HG03060 (cell line): ENCODE data around the gene GXYLT2.

Experiments used
- ATAC-seq: cut with Tn5 transposase; IDR thresholded peaks from one replicate; pipeline ENCODE4 v1.9.1; 2021; ENCODE audit warnings: low read depth, moderate number of reproducible peaks; ENCODE audit not compliant: unreplicated experiment

GXYLT2 gene, protein sequence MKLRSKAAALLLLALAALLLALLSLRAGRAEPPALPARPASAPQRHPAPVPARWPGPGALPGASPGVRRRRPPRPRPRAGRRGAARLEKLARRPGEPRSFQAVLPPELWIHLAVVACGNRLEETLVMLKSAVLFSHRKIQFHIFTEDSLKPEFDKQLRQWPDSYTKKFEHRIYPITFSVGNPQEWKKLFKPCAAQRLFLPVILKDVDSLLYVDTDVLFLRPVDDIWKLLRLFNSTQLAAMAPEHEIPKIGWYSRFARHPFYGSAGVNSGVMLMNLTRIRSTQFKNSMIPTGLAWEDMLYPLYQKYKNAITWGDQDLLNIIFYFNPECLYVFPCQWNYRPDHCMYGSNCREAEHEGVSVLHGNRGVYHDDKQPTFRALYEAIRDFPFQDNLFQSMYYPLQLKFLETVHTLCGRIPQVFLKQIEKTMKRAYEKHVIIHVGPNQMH

GRCh38 chr3:72887705-72888545, at the start of gene GXYLT2:
TSS of gene GXYLT2 (plus strand) at chr3:72888046. CDS start at chr3:72888234, 188 bp downstream.
- ATAC-seq = no peak

DNA sequence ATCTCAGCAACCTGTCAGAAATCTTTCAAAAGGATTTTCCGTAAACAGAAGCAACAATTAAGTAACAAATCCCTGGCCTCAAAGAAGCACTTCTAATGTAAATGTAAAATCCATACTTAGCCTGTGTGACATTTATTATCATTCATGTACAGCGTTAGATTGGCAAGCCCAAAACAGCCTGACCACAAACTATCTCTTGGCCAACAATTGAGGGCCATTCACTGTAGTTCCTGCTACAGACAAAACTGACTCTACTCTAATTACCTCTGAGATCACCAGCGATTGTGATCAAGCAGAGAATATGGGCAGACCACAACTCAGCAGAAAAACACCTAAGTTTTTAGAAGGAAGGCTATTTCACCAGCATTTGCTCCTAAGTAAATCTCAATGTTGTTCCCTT, 48.8 kb upstream of the GXYLT2 start:
- ATAC-seq = no peak

DNA sequence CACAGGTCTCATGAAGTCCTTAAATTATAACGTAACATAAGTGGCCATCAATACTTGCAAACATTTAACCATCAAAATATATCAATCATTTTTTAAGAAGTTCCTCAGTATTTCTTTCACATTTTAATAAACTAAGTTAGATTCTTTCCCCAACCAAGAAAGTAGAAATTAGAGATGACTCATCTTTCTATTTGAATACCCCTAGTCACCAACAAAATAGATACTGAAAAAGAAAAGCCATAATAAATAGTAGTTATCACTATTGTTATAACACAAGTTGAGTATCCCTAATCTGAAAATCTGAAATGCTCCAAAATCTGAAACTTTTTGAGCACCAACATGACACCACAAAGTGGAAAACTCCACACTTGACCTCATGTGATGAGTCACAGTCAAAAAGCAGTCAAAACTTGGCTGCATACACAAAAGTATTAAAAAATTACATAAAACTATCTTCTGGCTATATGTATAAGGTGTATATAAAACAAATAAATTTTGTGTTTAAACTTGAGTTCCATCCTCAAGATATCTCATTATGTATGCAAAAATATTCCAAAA, 43.3 kb upstream of the GXYLT2 start:
- ATAC-seq = no peak

- no peak for ATAC-seq
These were observed 41.7 kb upstream of the GXYLT2 start for GRCh38 chr3:72846166-72846565.

DNA sequence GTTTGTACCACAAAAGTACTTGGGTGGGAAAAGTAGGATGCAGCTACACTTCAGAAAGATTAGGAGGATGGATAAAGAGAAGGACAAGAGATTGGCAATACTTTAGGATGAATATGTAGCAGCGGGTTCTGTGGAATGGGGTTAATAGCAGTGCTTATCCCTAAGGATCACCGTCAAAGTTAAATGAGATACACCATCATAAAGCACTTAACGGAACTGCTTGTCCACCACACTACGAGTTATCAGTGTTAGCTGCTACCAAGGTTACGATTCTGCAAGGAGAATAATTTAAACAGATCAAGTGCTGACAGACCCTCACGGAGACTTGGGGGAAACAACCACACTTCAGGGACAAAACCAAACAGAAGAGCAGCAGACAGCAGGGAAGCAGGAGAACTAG, 40.6 kb upstream of the GXYLT2 start:
- ATAC-seq = no peak

- peak; percentile 72 for ATAC-seq
These were observed 39.8 kb upstream of the GXYLT2 start, which contains the start of gene SHQ1 for GRCh38 chr3:72847751-72848702. TSS of gene SHQ1 (minus strand) at chr3:72848445. CDS start at chr3:72848340, 105 bp downstream.

- ATAC-seq = peak; percentile 30
These were observed 39.2 kb upstream of the GXYLT2 start for GRCh38 chr3:72848703-72849081.

GRCh38 chr3:72855001-72855400, 32.8 kb upstream of the GXYLT2 start:
- no peak for ATAC-seq

GRCh38 chr3:72860053-72860452, 27.8 kb upstream of the GXYLT2 start:
- no peak for ATAC-seq

GRCh38 chr3:72860846-72861245, 27.0 kb upstream of the GXYLT2 start:
- no peak for ATAC-seq

DNA sequence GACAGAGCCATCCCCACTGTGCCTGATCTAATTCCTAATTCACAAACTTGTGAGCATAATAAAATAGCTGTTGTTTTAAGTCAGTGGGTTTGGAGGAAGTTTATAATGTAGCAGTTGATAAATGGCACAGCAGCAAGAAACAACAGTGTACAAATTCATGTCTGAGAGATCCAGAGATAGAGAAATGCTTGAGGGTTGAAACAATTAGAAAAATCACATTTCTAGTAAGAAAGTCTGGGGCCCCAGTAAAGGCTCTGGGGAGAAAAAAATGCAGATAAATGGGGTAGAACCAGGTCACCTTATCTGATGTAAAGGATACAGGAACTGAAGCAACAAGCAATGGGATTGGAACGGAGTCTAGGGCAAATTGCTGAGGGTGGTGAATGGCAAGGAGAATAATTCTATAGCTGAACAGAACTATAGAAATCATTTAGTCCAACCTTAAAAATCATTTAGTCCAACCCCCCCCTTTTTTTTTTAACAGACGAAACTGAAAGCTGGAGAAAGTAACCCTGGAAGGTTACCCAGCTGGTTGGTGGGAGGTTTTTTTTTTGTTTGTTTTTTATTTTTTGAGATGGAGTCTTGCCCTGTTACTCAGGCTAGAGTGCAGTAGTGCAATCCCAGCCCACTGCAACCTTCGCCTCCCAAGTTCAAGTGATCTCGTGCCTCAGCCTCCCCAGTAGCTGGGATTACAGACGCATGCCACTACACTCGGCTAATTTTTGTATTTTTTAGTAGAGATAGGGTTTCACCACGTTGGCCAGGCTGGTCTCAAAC, 25.3 kb upstream of the GXYLT2 start:
- no peak for ATAC-seq

DNA sequence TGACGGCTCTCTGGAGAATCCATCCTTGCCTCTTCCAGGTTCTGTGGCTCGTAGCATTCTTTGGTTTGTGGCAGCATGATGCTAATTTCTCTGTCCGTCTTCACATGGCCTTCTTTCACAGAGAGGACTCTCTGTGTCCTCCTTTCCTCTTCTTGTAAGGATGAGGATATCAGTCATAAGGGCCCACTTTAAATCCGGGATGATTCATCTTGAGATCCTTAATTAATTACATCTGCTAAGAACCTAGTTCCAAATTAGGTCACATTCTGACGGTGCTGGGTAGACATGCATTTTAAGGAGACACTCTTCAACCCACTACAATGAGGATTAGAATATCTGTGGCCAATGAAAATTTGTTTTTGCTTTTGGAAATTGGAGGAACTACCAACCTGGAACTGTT, 15.7 kb upstream of the GXYLT2 start:
- ATAC-seq = no peak

DNA sequence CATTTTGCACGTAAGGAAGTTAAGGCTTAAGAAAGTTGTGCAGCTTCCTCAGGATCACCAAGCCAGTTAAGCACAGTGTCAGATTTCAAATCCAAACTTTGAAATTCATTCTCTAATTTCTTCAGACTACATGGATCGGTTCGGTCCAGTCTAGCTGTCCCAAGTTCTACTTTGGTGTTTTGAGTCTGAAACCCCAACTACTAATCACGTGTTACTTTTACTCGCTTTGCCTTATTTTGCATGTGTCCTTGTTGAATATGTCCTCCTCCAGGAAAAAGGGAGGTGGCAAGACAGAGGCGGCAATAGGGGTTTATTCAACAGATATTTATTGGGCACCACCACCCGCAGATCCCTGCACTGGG, 522 bp upstream of the GXYLT2 start:
- ATAC-seq = no peak

- no peak for ATAC-seq
These were observed 882 bp downstream of the GXYLT2 start for GRCh38 chr3:72888546-72889309.

- no peak for ATAC-seq
These were observed 1.7 kb downstream of the GXYLT2 start for GRCh38 chr3:72889310-72890165.

GRCh38 chr3:72890166-72890925, 2.5 kb downstream of the GXYLT2 start:
- ATAC-seq = no peak
